GM12878 (cell line): ENCODE results near the gene UCP1. TPM values are rescaled to one million over a fixed set of nuclear protein-coding genes. Genes with fewer than 3 reads are reported as not detected.
A peak's percentile ranks its signal among the peaks of the same experiment; 100 is the strongest.

ENCODE experiments used
- ATF3 ChIP-seq: IDR thresholded peaks from 2 replicates; pipeline ENCODE4 v1.6.1; 2011; ENCODE audit warnings: low read depth, mild to moderate bottlenecking, low read length, moderate library complexity, borderline replicate concordance; ENCODE audit errors: extremely low read depth
- ATF7 ChIP-seq: fragments of 450-650 bp; IDR thresholded peaks from 2 replicates; pipeline ENCODE4 v1.6.1; 2016; ENCODE audit warnings: low read depth, mild to moderate bottlenecking
- BMI1 ChIP-seq: fragments of 450-650 bp; IDR thresholded peaks from 2 replicates; pipeline ENCODE4 v1.6.1; 2016; ENCODE audit warnings: mild to moderate bottlenecking, moderate library complexity, borderline replicate concordance
- CBFB ChIP-seq: IDR thresholded peaks from 2 replicates; pipeline ENCODE4 v1.6.1; 2016; ENCODE audit warnings: antibody characterized with exemption, low read depth
- CHD4 ChIP-seq: fragments of 200-600 bp; sonication (generic); IDR thresholded peaks from 2 replicates; pipeline ENCODE4 v1.6.1; 2016; ENCODE audit warnings: mild to moderate bottlenecking
- DPF2 ChIP-seq: fragments of 450-650 bp; IDR thresholded peaks from 2 replicates; pipeline ENCODE4 v1.6.1; 2017; ENCODE audit warnings: mild to moderate bottlenecking
- E2F4 ChIP-seq: IDR thresholded peaks from 2 replicates; pipeline ENCODE4 v1.6.1; 2012; ENCODE audit warnings: low read depth, low read length, improper control_type of control experiment
- EED ChIP-seq: sonication (generic); IDR thresholded peaks from 2 replicates; pipeline ENCODE4 v1.6.1; 2016; ENCODE audit warnings: antibody characterized with exemption, low read depth
- EP300 ChIP-seq, 2 experiments: fragments of 150-350 bp in 1 of 2; IDR thresholded peaks; 2 replicates each; pipeline ENCODE4 v1.6.1; 2011 to 2012; ENCODE audit warnings: low read depth in 2 of 2, low read length in 2 of 2, borderline replicate concordance in 1 of 2, improper control_type of control experiment in 1 of 2, inconsistent platforms in 1 of 2; ENCODE audit not compliant: control insufficient read depth in 1 of 2
- ESRRA ChIP-seq: IDR thresholded peaks from 2 replicates; pipeline ENCODE4 v1.6.1; 2012; ENCODE audit warnings: mild to moderate bottlenecking, low read length, improper control_type of control experiment
- MEF2A ChIP-seq: IDR thresholded peaks from 2 replicates; pipeline ENCODE4 v1.6.1; 2011; ENCODE audit warnings: low read depth, mild to moderate bottlenecking, low read length, moderate library complexity; ENCODE audit not compliant: insufficient read depth
- MYC ChIP-seq: IDR thresholded peaks from 2 replicates; pipeline ENCODE4 v1.6.1; 2011; ENCODE audit warnings: mild to moderate bottlenecking, low read length, moderate library complexity, inconsistent platforms; ENCODE audit not compliant: insufficient read depth, insufficient replicate concordance, insufficient read length, severe bottlenecking
- NR2F1 ChIP-seq: fragments of 450-650 bp; conservative IDR thresholded peaks from 2 replicates; pipeline ENCODE4 v1.6.1; 2017; ENCODE audit warnings: mild to moderate bottlenecking
- PBX3 ChIP-seq: IDR thresholded peaks from 2 replicates; pipeline ENCODE4 v1.6.1; 2011; ENCODE audit warnings: mild to moderate bottlenecking, low read depth, low read length, moderate library complexity; ENCODE audit not compliant: insufficient replicate concordance
- RELB ChIP-seq: fragments of 450-650 bp; IDR thresholded peaks from 2 replicates; pipeline ENCODE4 v1.6.1; 2017; ENCODE audit warnings: low read depth, mild to moderate bottlenecking, moderate library complexity
- SMC3 ChIP-seq: IDR thresholded peaks from 2 replicates; pipeline ENCODE4 v1.6.1; 2011; ENCODE audit warnings: low read length, improper control_type of control experiment, borderline replicate concordance
- SREBF1 ChIP-seq: IDR thresholded peaks from 2 replicates; pipeline ENCODE4 v1.6.1; 2012; ENCODE audit warnings: mild to moderate bottlenecking, low read length
- STAT3 ChIP-seq: IDR thresholded peaks from 2 replicates; pipeline ENCODE4 v1.6.1; 2011; ENCODE audit warnings: low read depth, low read length, improper control_type of control experiment
- SUPT20H ChIP-seq: IDR thresholded peaks from 2 replicates; pipeline ENCODE4 v1.6.1; 2011; ENCODE audit warnings: low read depth, mild to moderate bottlenecking, low read length, moderate library complexity, borderline replicate concordance; ENCODE audit not compliant: control insufficient read depth
- TARDBP ChIP-seq: IDR thresholded peaks from 2 replicates; pipeline ENCODE4 v1.6.1; 2016; ENCODE audit warnings: borderline replicate concordance
- TCF7 ChIP-seq: IDR thresholded peaks from 2 replicates; pipeline ENCODE4 v1.6.1; 2014; ENCODE audit warnings: antibody characterized with exemption, borderline replicate concordance
- YY1 ChIP-seq: IDR thresholded peaks from 2 replicates; pipeline ENCODE4 v1.6.1; 2011; ENCODE audit warnings: low read depth, mild to moderate bottlenecking, low read length
- ZNF384 ChIP-seq: IDR thresholded peaks from 2 replicates; pipeline ENCODE4 v1.6.1; 2012; ENCODE audit warnings: low read depth, mild to moderate bottlenecking, low read length, improper control_type of control experiment, borderline replicate concordance
- polyA plus RNA-seq, 11 experiments: library from polyadenylated mRNA; depleted of rRNA in 4 of 11; unstranded in 6 of 11; stranded (reverse) in 5 of 11; fragments of >200 nt; fragmentation: Nextera tagmentation in 4 of 11; fragmentation: Illumina TruSeq in 1 of 11; extraction: Ambion mirVana in 4 of 11; extraction: Trizol in 1 of 11; gene quantifications; 1 replicate in 1 of 11; 2 replicates in 10 of 11; pipeline versions ENCODE4 v1.2.1 to v1.2.3, GENCODE V29; 2011 to 2016; ENCODE audit warnings: inconsistent platforms in 2 of 11, missing spikeins in 2 of 11, low read depth in 1 of 11
- total RNA-seq, 4 experiments: library from RNA; depleted of rRNA in 3 of 4; stranded (reverse); fragments of >200 nt in 3 of 4; fragmentation: Illumina TruSeq in 1 of 4; extraction: Trizol in 1 of 4; gene quantifications; 2 replicates each; pipeline versions ENCODE4 v1.2.1 to v1.2.3, GENCODE V29; 2013 to 2021

UCP1 gene
- total and polyA plus RNA-seq, 10 of the 15 experiments (the other 5 are each of a cell fraction or from before 2014, with no cell fraction given) = not detected

- peak; percentile 35; the same call in 1 of the 2 replicates for TF ChIP-seq STAT3
- TF ChIP-seq SMC3 = peak; percentile 70; the same call in 1 of the 2 replicates
- TF ChIP-seq DPF2 = no peak; the same call in 1 of the 2 replicates
- TF ChIP-seq PBX3 = no peak
- TF ChIP-seq RELB = 0 out of 2 replicates have a peak, but pooled peaks have one; percentile 24
- no peak for TF ChIP-seq ATF7
- TF ChIP-seq BMI1 = peak; percentile 97
- no peak; the same call in 1 of the 2 replicates for TF ChIP-seq E2F4
- TF ChIP-seq YY1 = peak; percentile 80; the same call in 1 of the 2 replicates
- no peak for TF ChIP-seq SUPT20H
- TF ChIP-seq MEF2A = no peak
- TF ChIP-seq TCF7 = no peak
- TF ChIP-seq EP300 (IDR thresholded peaks at IDR 0.05; ENCODE audit: borderline replicate concordance in 1 of 2, control insufficient read depth in 1 of 2, low read depth in 2 of 2, low read length in 2 of 2) = no peak
- no peak for TF ChIP-seq SREBF1
- peak; percentile 78 for TF ChIP-seq NR2F1
- TF ChIP-seq ESRRA = no peak
- no peak for TF ChIP-seq CHD4
- no peak for TF ChIP-seq ZNF384
- no peak for TF ChIP-seq MYC
- 0 out of 2 replicates have a peak, but pooled peaks have one; percentile 42 for TF ChIP-seq CBFB
- TF ChIP-seq EED = no peak
- TF ChIP-seq ATF3 = no peak
- no peak for TF ChIP-seq TARDBP
Measured at GRCh38 chr4:140523857-140524742, 44.7 kb downstream of the UCP1 start, which contains the start of gene ELMOD2 (continued).
